T-cell (primary cell): ENCODE measurements around the gene AIDA. TPM values are rescaled to one million over a fixed set of nuclear protein-coding genes. Genes with fewer than 3 reads are reported as not detected.

Experiments
- ATAC-seq, 4 experiments: fragments of 200-7000 bp in 3 of 4; fragments of 150-1000 bp in 1 of 4; cut with Tn5 transposase; replicated peaks in 1 of 4; 1 replicate in 3 of 4; 2 replicates in 1 of 4; pipeline ENCODE4 v1.10.0; 2021; ENCODE audit warnings: moderate library complexity in 3 of 4, mild to moderate bottlenecking in 2 of 4, moderate number of reproducible peaks in 1 of 4
- CTCF ChIA-PET, 2 donors: fragments of 300-600 bp; sonication (Branson Sonifier 250); formaldehyde crosslinking; loops; one replicate each; lab custom pipeline; 2022; ENCODE audit warnings: antibody characterized with exemption in 2 of 2; lab: Charles Lee
- POLR2A ChIA-PET, 2 donors: fragments of 300-600 bp; sonication (Branson Sonifier 250); formaldehyde crosslinking; loops; one replicate each; lab custom pipeline; 2022; ENCODE audit warnings: antibody characterized with exemption in 2 of 2; lab: Charles Lee
- DNase-seq, 35 experiments: peaks; one replicate each; pipeline versions ENCODE4 v3.0.0 to v3.0.0-alpha.2; 2013 to 2023
- H3K27ac ChIP-seq: one replicate; pipeline ENCODE4 v1.5.1; 2013; ENCODE audit warnings: low read length
- H3K27me3 ChIP-seq, 2 experiments: replicated peaks in 1 of 2; 1 replicate in 1 of 2; 2 replicates in 1 of 2; pipeline versions ENCODE4 v1.6.1 to v1.7.0; 2013; ENCODE audit warnings: low read length in 1 of 2, mixed read lengths in 1 of 2; ENCODE audit not compliant: control insufficient read depth in 2 of 2, insufficient read depth in 2 of 2; ENCODE audit errors: extremely low read depth in 1 of 2
- H3K36me3 ChIP-seq, 2 donors: 1 replicate in 1 of 2; 2 replicates in 1 of 2; pipeline versions ENCODE4 v1.6.1 to v1.7.0; 2013; ENCODE audit warnings: low read length in 1 of 2; ENCODE audit not compliant: control insufficient read depth in 2 of 2, insufficient read depth in 1 of 2; ENCODE audit errors: extremely low read depth in 1 of 2
- H3K4me1 ChIP-seq, 2 experiments: 1 replicate in 1 of 2; 2 replicates in 1 of 2; pipeline versions ENCODE4 v1.6.1 to v1.7.0; 2013; ENCODE audit warnings: low read length in 2 of 2, mixed read lengths in 1 of 2; ENCODE audit not compliant: insufficient read depth in 2 of 2, control insufficient read depth in 1 of 2; ENCODE audit errors: extremely low read depth in 1 of 2
- H3K4me3 ChIP-seq, 2 donors: 1 replicate in 1 of 2; 2 replicates in 1 of 2; pipeline versions ENCODE4 v1.5.1 to v1.7.0; 2013; ENCODE audit warnings: mild to moderate bottlenecking in 2 of 2, low read length in 1 of 2, moderate library complexity in 1 of 2; ENCODE audit not compliant: control insufficient read depth in 1 of 2; ENCODE audit errors: extremely low read depth in 1 of 2
- H3K9me3 ChIP-seq: 2 replicates; pipeline ENCODE4 v1.7.0; 2013
- H3K27ac Mint-ChIP-seq, 2 donors: one replicate each; pipeline ENCODE4 v1.8.0; 2020 to 2021; ENCODE audit warnings: mild to moderate bottlenecking in 2 of 2, mixed read lengths in 2 of 2
- H3K27me3 Mint-ChIP-seq, 2 donors: one replicate each; pipeline ENCODE4 v1.8.0; 2021 to 2022; ENCODE audit warnings: mixed read lengths in 2 of 2
- H3K36me3 Mint-ChIP-seq: one replicate; pipeline ENCODE4 v1.8.0; 2021; ENCODE audit warnings: mixed read lengths
- H3K4me1 Mint-ChIP-seq, 3 donors: one replicate each; pipeline ENCODE4 v1.8.0; 2020 to 2022; ENCODE audit warnings: mixed read lengths in 3 of 3, mild to moderate bottlenecking in 1 of 3
- H3K4me3 Mint-ChIP-seq, 3 donors: one replicate each; pipeline ENCODE4 v1.8.0; 2020 to 2022; ENCODE audit warnings: mild to moderate bottlenecking in 3 of 3, mixed read lengths in 3 of 3, moderate library complexity in 3 of 3
- H3K9me3 Mint-ChIP-seq, 3 donors: one replicate each; pipeline ENCODE4 v1.8.0; 2020 to 2022; ENCODE audit warnings: mixed read lengths in 3 of 3
- WGBS: methylation state at CpG from one replicate; pipeline ENCODE4 v1.1.5; 2013; ENCODE audit warnings: missing lambda C conversion rate; ENCODE audit not compliant: insufficient coverage; 5-methylcytosine and 5-hydroxymethylcytosine counted together
- total RNA-seq, 35 experiments: library from RNA in 6 of 35; stranded (reverse) in 6 of 35; fragments of 120-200 nt in 1 of 35; gene quantifications; one replicate each; pipeline versions ENCODE4 v1.2.1 to v1.2.4 and lab custom pipeline; 2013 to 2026

The AIDA gene
- total RNA-seq, 5 donors from 2014 or later (not counting 1 experiment from before 2014, with no cell fraction given), result 43.4 to 59.4 (median 52.7) TPM

DNA sequence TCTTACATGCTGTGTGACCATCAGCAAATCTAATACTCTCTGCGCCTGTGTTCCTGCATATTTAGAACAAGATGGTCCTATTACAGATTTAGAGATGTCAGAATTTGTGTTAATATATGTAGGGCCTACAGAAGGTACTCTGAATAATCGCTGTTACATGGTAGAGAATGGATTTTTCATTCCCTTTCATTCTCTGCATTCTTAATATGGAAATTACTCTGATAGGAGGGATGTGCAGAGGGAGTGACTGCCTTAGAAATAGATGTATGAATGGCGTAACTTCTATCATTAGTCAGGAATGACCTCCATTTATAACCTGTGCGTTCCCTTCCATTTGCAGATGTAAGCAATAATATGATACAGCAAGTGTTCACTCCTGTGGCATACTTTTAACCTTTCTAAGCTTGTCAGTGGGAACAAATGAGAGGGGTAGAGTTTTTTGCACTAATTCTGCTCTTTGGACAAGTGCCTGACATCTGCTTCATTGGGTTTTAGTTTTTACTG lies 48.8 kb downstream of the AIDA start:
- H3K9me3 Mint-ChIP-seq, result no peaks in the 10 kb centered on the region
- POLR2A ChIA-PET, result interaction anchor here in 1 of 2 donors (0.6 kb wide), 1 partner anchor 245 kb away, joined by 3 read pairs; no protein-coding TSS in a partner anchor
- no peak for ATAC-seq
- H3K4me3 ChIP-seq, result no peak overlapping the region
- H3K27me3 Mint-ChIP-seq, result no peaks in the 10 kb centered on the region
- H3K9me3 ChIP-seq, result no peaks in the 10 kb centered on the region
- CTCF ChIA-PET, result no interaction called here
- H3K4me1 Mint-ChIP-seq, result peaks cover 2 to 11% (median 10%) of the 10 kb centered on the region in 3 donors
- H3K36me3 ChIP-seq, result peaks cover 3 to 81% of the 10 kb centered on the region in 2 donors
- no CpG with 5 or more reads among the region's 4 CpGs for WGBS
- DNase-seq, result no peak
- H3K27me3 ChIP-seq, result no peaks in the 10 kb centered on the region
- no peak overlapping the region for H3K27ac ChIP-seq
- H3K27ac Mint-ChIP-seq, result no peak overlapping the region
- peaks cover 61% of the 10 kb centered on the region for H3K36me3 Mint-ChIP-seq
- H3K4me1 ChIP-seq, result no peaks in the 10 kb centered on the region
- no peak overlapping the region for H3K4me3 Mint-ChIP-seq

DNA sequence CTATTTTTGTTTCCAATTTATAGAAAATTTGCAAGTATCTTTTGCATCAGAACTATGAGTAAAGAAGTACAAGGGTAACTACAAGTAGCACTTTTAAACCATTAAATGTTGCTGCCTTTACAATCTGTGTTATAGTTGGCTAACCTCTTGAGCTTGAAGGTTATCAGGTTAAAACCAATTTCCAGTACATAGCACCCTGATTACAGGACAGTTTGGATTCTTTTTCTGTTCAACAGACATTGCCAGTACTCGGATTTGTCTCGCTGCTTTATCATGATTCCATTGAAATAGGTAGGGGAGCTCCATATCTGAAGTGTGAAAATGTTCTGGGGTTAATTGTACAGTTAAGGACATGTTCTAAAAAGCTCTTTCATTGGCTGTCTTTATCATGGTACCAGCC lies 54.4 kb downstream of the AIDA start:
- CTCF ChIA-PET, result interaction anchor here in 1 of 2 donors (0.6 to 1.4 kb wide), 2 partner anchors 24 to 855 kb away, joined by 5 read pairs; no protein-coding TSS in a partner anchor
- Mint-ChIP-seq H3K36me3 (peaks cover 68% of the 10 kb centered on the region), H3K4me3 (no peak overlapping the region), H3K4me1 (peaks cover 49 to 60% (median 56%) of the 10 kb centered on the region in 3 donors), H3K9me3 (no peaks in the 10 kb centered on the region), H3K27ac (peak overlapping the region; percentile 53 to 71), H3K27me3 (no peaks in the 10 kb centered on the region)
- POLR2A ChIA-PET, result interaction anchor here in 1 of 2 donors (0.6 to 1.0 kb wide), 3 partner anchors 12 to 71 kb away, joined by 3 to 4 read pairs (median 3); no protein-coding TSS in a partner anchor
- Histone ChIP-seq H3K4me1 (peaks cover 18 to 21% of the 10 kb centered on the region in 2 experiments), H3K4me3 (no peak overlapping the region), H3K27ac (peak overlapping the region; percentile 20), H3K36me3 (peaks cover 0 to 84% of the 10 kb centered on the region in 2 donors), H3K27me3 (no peaks in the 10 kb centered on the region), H3K9me3 (no peaks in the 10 kb centered on the region)
- WGBS, result no CpG with 5 or more reads among the region's 2 CpGs
- ATAC-seq (no peak), DNase-seq (no peak)

DNA sequence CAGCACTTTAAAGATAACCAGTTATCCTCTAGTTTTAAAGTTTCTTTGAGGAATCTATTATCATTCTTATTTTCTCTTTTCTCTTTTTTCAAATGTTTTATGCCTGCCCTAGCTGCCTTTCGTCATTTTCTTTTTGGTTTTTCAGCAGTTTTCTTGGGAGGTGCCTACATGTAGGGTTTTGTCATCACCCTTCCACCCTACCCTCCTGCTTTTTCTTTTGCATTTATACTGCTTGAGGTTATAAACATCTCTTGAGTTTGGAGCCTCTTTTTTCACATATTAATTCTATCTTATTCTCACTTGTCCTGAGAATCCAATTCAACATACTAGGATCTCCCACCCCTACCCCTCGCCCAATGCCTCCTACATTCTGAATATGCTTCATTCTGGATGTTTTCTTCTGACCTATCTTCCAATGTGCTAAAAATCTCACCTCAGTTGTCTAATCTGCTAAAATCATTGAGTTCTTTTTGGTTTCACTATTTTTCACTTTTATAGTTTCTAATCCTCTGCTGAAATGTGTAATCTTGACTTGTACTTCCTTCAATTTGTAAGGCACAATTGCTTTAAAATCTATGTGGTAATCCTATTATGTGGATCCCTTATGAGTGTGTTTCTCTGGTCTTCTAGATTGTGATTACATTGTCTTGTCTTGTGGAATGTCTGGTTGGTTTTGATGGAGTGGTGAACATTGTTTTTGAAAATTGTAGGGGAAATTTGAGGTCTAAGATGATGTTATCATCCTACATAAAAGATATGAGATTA lies 55.7 kb downstream of the AIDA start:
- no peak overlapping the region for H3K4me3 ChIP-seq
- ChIA-PET POLR2A (no interaction called here), CTCF (interaction anchor here in 1 of 2 donors (1.4 kb wide), 1 partner anchor 22 kb away, joined by 5 read pairs; no protein-coding TSS in a partner anchor)
- H3K27me3 ChIP-seq, result no peaks in the 10 kb centered on the region
- H3K36me3 ChIP-seq, result peaks cover 0 to 84% of the 10 kb centered on the region in 2 donors
- H3K4me1 ChIP-seq, result peaks cover 20 to 23% of the 10 kb centered on the region in 2 experiments
- Mint-ChIP-seq H3K27ac (peak overlapping the region; percentile 73 to 82), H3K27me3 (no peaks in the 10 kb centered on the region), H3K9me3 (no peaks in the 10 kb centered on the region), H3K4me3 (peak overlapping the region in 1 of 3 donors; percentile 27), H3K4me1 (peaks cover 62 to 64% (median 63%) of the 10 kb centered on the region in 3 donors), H3K36me3 (peaks cover 69% of the 10 kb centered on the region)
- DNase-seq (no peak), ATAC-seq (no peak)
- H3K9me3 ChIP-seq, result no peaks in the 10 kb centered on the region
- peak overlapping the region; percentile 41 for H3K27ac ChIP-seq
- 100% methylated on average over 1 of the region's 2 CpGs for WGBS

DNA sequence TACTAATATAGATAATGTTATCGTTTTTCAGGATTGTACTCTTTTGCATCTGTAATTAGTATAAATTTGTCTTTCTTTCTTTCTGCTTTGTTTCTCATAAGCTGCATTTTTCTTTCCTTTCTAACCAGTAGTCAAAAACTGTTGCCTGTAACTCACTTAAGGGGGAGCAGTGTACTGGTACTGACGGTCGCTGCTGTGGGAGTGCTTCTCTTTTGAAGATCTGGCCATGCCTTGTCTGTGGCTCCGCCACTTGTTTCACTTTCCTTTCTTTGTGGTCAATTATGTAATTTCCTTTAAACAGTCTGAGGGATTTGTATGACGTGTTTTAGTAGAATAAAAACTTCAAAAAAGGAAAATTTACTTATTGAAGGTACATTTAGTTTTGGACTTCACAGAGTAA lies 57.4 kb downstream of the AIDA start:
- DNase-seq (peak in 34 of 35 experiments; percentile 50 to 92 (median 74)), ATAC-seq (peak; percentile 98 to 100 (median 99))
- ChIA-PET POLR2A (interaction anchor here (0.7 to 1.7 kb wide), 4 partner anchors 10 to 20 kb away, joined by 3 to 16 read pairs (median 6); no protein-coding TSS in a partner anchor), CTCF (interaction anchor here (0.5 to 2.3 kb wide), 6 partner anchors 10 to 80 kb away, joined by 3 to 20 read pairs (median 8); partner anchors contain the start of genes AIDA (in 1 of the 2) and BROX (in 1 of the 2))
- H3K9me3 Mint-ChIP-seq, result no peaks in the 10 kb centered on the region
- peaks cover 20 to 23% of the 10 kb centered on the region in 2 experiments for H3K4me1 ChIP-seq
- no peaks in the 10 kb centered on the region for H3K27me3 Mint-ChIP-seq
- peak overlapping the region; percentile 13 to 58 (median 46) for H3K4me3 Mint-ChIP-seq
- no peaks in the 10 kb centered on the region for H3K27me3 ChIP-seq
- peaks cover 66% of the 10 kb centered on the region for H3K36me3 Mint-ChIP-seq
- no peaks in the 10 kb centered on the region for H3K9me3 ChIP-seq
- peak overlapping the region; percentile 87 to 90 for H3K27ac Mint-ChIP-seq
- H3K27ac ChIP-seq, result peak overlapping the region; percentile 93
- peaks cover 61 to 64% (median 62%) of the 10 kb centered on the region in 3 donors for H3K4me1 Mint-ChIP-seq
- WGBS, result no CpG with 5 or more reads among the region's 5 CpGs
- no peak overlapping the region for H3K4me3 ChIP-seq
- peaks cover under 1 to 86% of the 10 kb centered on the region in 2 donors for H3K36me3 ChIP-seq

DNA sequence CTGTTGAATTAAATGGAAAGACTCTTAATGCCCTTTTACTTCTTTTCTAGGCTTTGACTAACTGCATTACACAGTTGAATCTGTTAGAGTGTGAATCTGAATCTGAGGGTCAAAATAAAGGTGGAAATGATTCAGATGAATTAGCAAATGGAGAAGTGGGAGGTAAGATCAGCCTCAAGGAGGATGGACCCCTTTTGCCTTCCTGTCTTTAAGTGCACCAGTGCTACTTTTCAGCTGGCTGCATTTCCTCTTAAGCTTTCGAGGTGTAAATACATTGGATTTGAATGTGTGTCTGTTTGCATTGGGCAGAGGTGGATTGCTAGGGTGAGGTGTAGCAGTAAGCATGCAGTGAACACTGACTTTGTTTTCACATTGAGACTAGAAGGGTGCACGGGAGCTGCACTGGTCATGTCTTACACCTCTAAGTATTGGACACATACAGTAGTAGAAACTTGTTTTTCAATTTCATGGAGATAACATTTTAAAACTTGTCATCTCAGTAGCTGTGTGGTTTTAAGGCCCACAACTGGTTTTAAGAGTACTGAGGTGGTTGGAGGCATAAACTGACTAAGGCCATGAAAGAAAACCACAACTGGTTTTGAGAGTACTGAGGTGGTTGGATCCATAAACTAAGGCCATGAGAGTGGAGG lies 59.0 kb downstream of the AIDA start:
- peaks cover 61 to 67% (median 64%) of the 10 kb centered on the region in 3 donors for H3K4me1 Mint-ChIP-seq
- peak in 1 of 4 experiments; percentile 13 for ATAC-seq
- Histone ChIP-seq H3K4me3 (no peak overlapping the region), H3K27ac (peak overlapping the region; percentile 93), H3K9me3 (no peaks in the 10 kb centered on the region), H3K36me3 (peaks cover 3 to 84% of the 10 kb centered on the region in 2 donors), H3K27me3 (no peaks in the 10 kb centered on the region), H3K4me1 (peaks cover 20 to 23% of the 10 kb centered on the region in 2 experiments)
- H3K9me3 Mint-ChIP-seq, result no peaks in the 10 kb centered on the region
- H3K36me3 Mint-ChIP-seq, result peaks cover 60% of the 10 kb centered on the region
- CTCF ChIA-PET, result interaction anchor here (0.6 to 2.3 kb wide), 5 partner anchors 8 to 60 kb away, joined by 3 to 20 read pairs (median 6); partner anchors contain the start of genes AIDA (in 1 of the 2) and BROX (in 1 of the 2)
- WGBS, result no CpG with 5 or more reads among the region's 2 CpGs
- H3K27me3 Mint-ChIP-seq, result no peaks in the 10 kb centered on the region
- H3K27ac Mint-ChIP-seq, result peak overlapping the region; percentile 87 to 90
- peak in 2 of 35 experiments; percentile 10 to 17 for DNase-seq
- H3K4me3 Mint-ChIP-seq, result peak overlapping the region in 1 of 3 donors; percentile 58
- POLR2A ChIA-PET, result interaction anchor here in 1 of 2 donors (1.1 kb wide), 1 partner anchor 9 kb away, joined by 4 read pairs; no protein-coding TSS in a partner anchor
